Vagina (tissue), 2 donors: ENCODE results near the gene HMGA1.
"Not testable (repeated sequence)": the region's sequence is repeated elsewhere in the genome, so short reads cannot be mapped to it uniquely, and the experiment has no call there.

Experiments
- CTCF ChIP-seq, 3 experiments: fragments of 450-650 bp in 2 of 3; fragments of 200-600 bp in 1 of 3; sonication (generic) in 1 of 3; IDR thresholded peaks; one replicate each; pipeline ENCODE4 v1.5.1; 2017 to 2019; ENCODE audit warnings: antibody characterized with exemption in 3 of 3, mild to moderate bottlenecking in 2 of 3, moderate library complexity in 2 of 3
- POLR2A ChIP-seq, 2 donors: fragments of 450-650 bp; IDR thresholded peaks; one replicate each; pipeline ENCODE4 v1.6.1; 2017; ENCODE audit warnings: antibody characterized with exemption in 2 of 2, mild to moderate bottlenecking in 2 of 2, moderate library complexity in 2 of 2
- POLR2AphosphoS5 ChIP-seq, 2 donors: sonication (generic); formaldehyde crosslinking; IDR thresholded peaks; one replicate each; pipeline ENCODE4 v1.9.0; 2017; ENCODE audit warnings: antibody characterized with exemption in 2 of 2, mild to moderate bottlenecking in 2 of 2, low read depth in 1 of 2; ENCODE audit not compliant: insufficient read depth in 1 of 2

- not testable (repeated sequence) for TF ChIP-seq CTCF (IDR thresholded peaks at IDR 0.05); POLR2A (IDR thresholded peaks at IDR 0.05); POLR2AphosphoS5 (IDR thresholded peaks at IDR 0.05; ENCODE audit: insufficient read depth in 1 of 2, low read depth in 1 of 2)
Measured at GRCh38 chr6:34252395-34252794, 15.7 kb downstream of the HMGA1 start.
